ENCODE data around the gene ARFGAP1.

GRCh38 chr20:63280371-63280770 is 7.8 kb downstream of the ARFGAP1 start:
- no peak for TF ChIP-seq EZH2 (IDR thresholded peaks at IDR 0.05)
- no peak for TF ChIP-seq POLR2AphosphoS5 (IDR thresholded peaks at IDR 0.05; ENCODE audit: borderline replicate concordance, low read depth, low read length)
- TF ChIP-seq FOXP2 (optimal IDR thresholded peaks at IDR 0.05; ENCODE audit: control extremely low read depth, extremely low read length, insufficient read depth), result no peak
